ENCODE measurements around the gene DDX10. TPM values are rescaled to one million over a fixed set of nuclear protein-coding genes. Genes with fewer than 3 reads are reported as not detected.

Gene DDX10
- total and polyA plus RNA-seq, 9 of the 15 experiments (the other 6 are each of a cell fraction or from before 2014, with no cell fraction given) = 33.9 to 94.6 (median 50.7) TPM

GRCh38 chr11:108975026-108975425 lies 310.2 kb downstream of the DDX10 start:
- no peak overlapping the region for H3K4me2 ChIP-seq (ENCODE audit: insufficient read depth, low read length)
- H2AFZ ChIP-seq (ENCODE audit: low read depth, low read length) = no peak overlapping the region
- H3K79me2 ChIP-seq (ENCODE audit: control insufficient read depth, insufficient read depth, low read length) = no peaks in the 10 kb centered on the region
- CTCF ChIA-PET (ENCODE audit: low intra/inter-chr PET ratio) = no interaction called here
- BruUV-seq (replicated peaks) = no TSS peak
- no peak overlapping the region for H3K9ac ChIP-seq (ENCODE audit: insufficient read depth in 1 of 2, low read depth in 2 of 2, low read length in 2 of 2)
- no peaks in the 10 kb centered on the region for H4K20me1 ChIP-seq (replicated peaks; ENCODE audit: control insufficient read depth, insufficient read depth, low read length)
- no peak for DNase-seq (ENCODE audit: extremely low read depth in 1 of 4, low spot score in 3 of 4)
- no peaks in the 10 kb centered on the region for H3K9me1 ChIP-seq (ENCODE audit: control insufficient read depth, insufficient read depth, low read length)
- no peaks in the 10 kb centered on the region for H3K36me3 ChIP-seq (ENCODE audit: control insufficient read depth, insufficient read depth, low read length)
- FAIRE-seq = no peak
- no peak overlapping the region for H3K27ac ChIP-seq (ENCODE audit: extremely low read depth, low read depth, low read length)
- H3K4me3 ChIP-seq = no peak overlapping the region
- intact Hi-C loops (cut with micrococcal nuclease) = no loop called here
- H3K9me3 ChIP-seq (replicated peaks; ENCODE audit: control insufficient read depth, insufficient read depth, low read depth, low read length) = no peaks in the 10 kb centered on the region
- 0% methylated on average over 1 of the region's 2 CpGs for WGBS (ENCODE audit: insufficient coverage, low coverage, missing lambda C conversion rate)
- in situ Hi-C loops (cut with MboI) = no loop called here
- no peaks in the 10 kb centered on the region for H3K4me1 ChIP-seq (replicated peaks in 1 of 2; ENCODE audit: control insufficient read depth in 2 of 2, insufficient read depth in 2 of 2, low read length in 2 of 2)
- TF ChIP-seq BDP1 (IDR thresholded peaks at IDR 0.05; ENCODE audit: insufficient read depth, insufficient read length) (no peak), MED1 (CRISPR knock-in tag; IDR thresholded peaks at IDR 0.05; ENCODE audit: borderline replicate concordance) (no peak), ZNF77 (CRISPR knock-in tag; IDR thresholded peaks at IDR 0.05) (no peak), IRF2 (CRISPR knock-in tag; IDR thresholded peaks at IDR 0.05) (no peak), MCM3 (IDR thresholded peaks at IDR 0.05) (no peak), FOXM1 (IDR thresholded peaks at IDR 0.05; ENCODE audit: low read depth) (no peak), FOXM1 (CRISPR knock-in tag; IDR thresholded peaks at IDR 0.05; ENCODE audit: low read depth) (no peak)
- no peak for ATAC-seq
- H3K27me3 ChIP-seq (ENCODE audit: control insufficient read depth in 2 of 2, insufficient read depth in 2 of 2, low read length in 2 of 2) = 0 out of 5 replicates have a peak, but pooled peaks cover 0 to 6% of the 10 kb centered on the region in 2 experiments
- POLR2A ChIA-PET = no interaction called here

DNA sequence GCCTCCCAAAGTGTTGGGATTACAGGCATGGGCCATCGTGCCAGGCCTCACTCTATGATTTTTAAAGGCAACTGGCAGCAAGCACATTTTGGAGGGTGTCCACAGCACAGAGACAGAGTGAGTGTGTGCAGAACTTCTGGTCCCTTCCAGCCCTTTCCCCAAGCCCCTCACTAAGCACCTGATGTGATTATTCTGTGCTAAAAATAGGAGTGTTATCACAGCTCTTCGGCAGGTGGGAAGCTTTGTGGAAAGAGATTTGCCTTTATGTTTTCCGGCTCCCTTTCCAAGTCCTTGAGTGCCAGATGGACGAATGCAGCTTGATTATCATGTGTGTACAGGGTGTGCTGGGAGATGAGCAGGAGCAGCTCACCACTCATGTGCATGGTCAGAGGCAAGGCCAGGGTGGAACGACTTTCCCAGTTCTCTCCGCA lies 310.8 kb downstream of the DDX10 start:
- BruUV-seq (replicated peaks) = no TSS peak
- ATAC-seq = no peak
- intact Hi-C loops (cut with micrococcal nuclease) (no loop called here), in situ Hi-C loops (cut with MboI) (no loop called here)
- no peak overlapping the region for H3K27ac ChIP-seq (ENCODE audit: extremely low read depth, low read depth, low read length)
- POLR2A ChIA-PET = no interaction called here
- no peak overlapping the region for H3K9ac ChIP-seq (ENCODE audit: insufficient read depth in 1 of 2, low read depth in 2 of 2, low read length in 2 of 2)
- DNase-seq (ENCODE audit: extremely low read depth in 1 of 4, low spot score in 3 of 4) = no peak
- H3K36me3 ChIP-seq (ENCODE audit: control insufficient read depth, insufficient read depth, low read length) = no peaks in the 10 kb centered on the region
- FAIRE-seq = no peak
- no peaks in the 10 kb centered on the region for H3K9me3 ChIP-seq (replicated peaks; ENCODE audit: control insufficient read depth, insufficient read depth, low read depth, low read length)
- no peaks in the 10 kb centered on the region for H3K79me2 ChIP-seq (ENCODE audit: control insufficient read depth, insufficient read depth, low read length)
- H3K9me1 ChIP-seq (ENCODE audit: control insufficient read depth, insufficient read depth, low read length) = no peaks in the 10 kb centered on the region
- H2AFZ ChIP-seq (ENCODE audit: low read depth, low read length) = no peak overlapping the region
- H3K4me3 ChIP-seq = no peak overlapping the region
- H3K4me2 ChIP-seq (ENCODE audit: insufficient read depth, low read length) = no peak overlapping the region
- H3K4me1 ChIP-seq (replicated peaks in 1 of 2; ENCODE audit: control insufficient read depth in 2 of 2, insufficient read depth in 2 of 2, low read length in 2 of 2) = no peaks in the 10 kb centered on the region
- no peaks in the 10 kb centered on the region for H4K20me1 ChIP-seq (replicated peaks; ENCODE audit: control insufficient read depth, insufficient read depth, low read length)
- 0% methylated on average over 6 of the region's 6 CpGs for whole genome bisulfite sequencing (ENCODE audit: insufficient coverage, low coverage, missing lambda C conversion rate)
- H3K27me3 ChIP-seq (ENCODE audit: control insufficient read depth in 2 of 2, insufficient read depth in 2 of 2, low read length in 2 of 2) = 0 out of 5 replicates have a peak, but pooled peaks cover 0 to 6% of the 10 kb centered on the region in 2 experiments
- CTCF ChIA-PET (ENCODE audit: low intra/inter-chr PET ratio) = no interaction called here
- TF ChIP-seq ZNF589 (CRISPR knock-in tag; IDR thresholded peaks at IDR 0.05; ENCODE audit: low read depth) = no peak
- no peak for TF ChIP-seq PRPF4 (IDR thresholded peaks at IDR 0.05; ENCODE audit: insufficient read depth, low read depth, low read length, poor library complexity, severe bottlenecking)
- no peak for TF ChIP-seq TFE3 (CRISPR knock-in tag; IDR thresholded peaks at IDR 0.05)
- TF ChIP-seq STAT5A (IDR thresholded peaks at IDR 0.05; ENCODE audit: borderline replicate concordance, low read length) = no peak
- no peak for TF ChIP-seq ZBTB43 (CRISPR knock-in tag; IDR thresholded peaks at IDR 0.05)
- no peak for TF ChIP-seq SP2 (IDR thresholded peaks at IDR 0.05; ENCODE audit: extremely low read depth, low read depth, low read length, poor library complexity, severe bottlenecking)
